Hepatocyte (in vitro differentiated cells): Measurements from ENCODE around the gene COL19A1.

Experiments
- CTCF ChIP-seq: fragments of 200-600 bp; sonication (generic); IDR thresholded peaks from 2 replicates; pipeline ENCODE4 v1.5.1; 2016; ENCODE audit warnings: antibody characterized with exemption, mild to moderate bottlenecking; ENCODE audit not compliant: poor library complexity
- EZH2 ChIP-seq: fragments of 200-600 bp; sonication (generic); IDR thresholded peaks from 2 replicates; pipeline ENCODE4 v1.6.1; 2016; ENCODE audit warnings: antibody characterized with exemption, mild to moderate bottlenecking, borderline replicate concordance

GRCh38 chr6:69974193-69974592, 107.8 kb downstream of the COL19A1 start:
- TF ChIP-seq EZH2 (no peak), CTCF (no peak)
